Measurements from ENCODE around the gene BAZ2A. TPM values are rescaled to one million over a fixed set of nuclear protein-coding genes. Genes with fewer than 3 reads are reported as not detected.
"Not testable (repeated sequence)": the region's sequence is repeated elsewhere in the genome, so short reads cannot be mapped to it uniquely, and the experiment has no call there.

The BAZ2A gene
- polyA plus RNA-seq, 3 donors = 8.9 to 86.0 (median 21.1) TPM

DNA sequence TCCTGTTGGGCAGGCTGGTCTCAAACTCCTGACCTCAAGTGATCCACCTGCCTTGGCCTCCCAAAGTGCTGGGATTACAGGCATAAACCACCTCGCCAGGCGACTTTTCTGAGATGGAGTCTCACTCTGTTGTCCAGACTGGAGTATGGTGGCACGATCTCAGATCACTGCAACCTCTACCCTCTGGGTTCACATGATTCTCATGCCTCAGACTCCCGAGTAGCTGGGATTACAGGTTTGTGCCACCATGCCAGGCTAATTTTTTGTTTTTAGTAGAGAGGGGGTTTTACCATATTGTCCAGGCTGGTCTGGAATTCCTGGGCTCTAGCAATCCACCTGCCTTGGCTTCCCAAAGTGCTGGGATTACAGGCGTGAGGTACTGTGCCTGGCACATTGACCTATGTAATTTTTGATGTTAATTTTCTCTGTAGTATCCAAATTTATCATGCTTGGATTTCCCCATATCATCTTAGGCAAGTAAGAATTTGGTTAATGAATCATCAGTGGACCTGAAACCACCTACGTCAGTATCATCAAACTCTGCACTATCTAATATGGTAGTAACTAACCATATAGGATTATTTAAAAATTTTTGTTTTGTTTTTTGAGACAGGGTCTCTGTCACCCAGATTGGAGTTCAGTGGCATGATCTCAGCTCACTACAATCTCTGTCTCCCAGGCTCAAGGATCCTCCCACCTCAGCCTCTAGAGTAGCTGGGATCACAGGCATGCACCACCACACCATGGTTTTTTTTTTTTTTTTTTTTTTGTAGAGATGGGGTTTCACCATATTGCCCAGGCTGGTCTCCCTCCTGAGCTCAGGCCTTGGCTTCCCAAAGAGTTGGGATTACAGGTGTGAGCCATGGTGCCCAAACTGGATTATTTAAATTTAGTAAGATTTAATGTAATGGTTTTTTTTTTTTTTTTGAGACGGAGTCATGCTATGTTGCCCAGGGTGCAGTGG lies 27.6 kb upstream of the BAZ2A start:
- no peak overlapping the region for H3K27ac Mint-ChIP-seq
- H3K9ac ChIP-seq (ENCODE audit: insufficient read depth, low read length, poor library complexity, severe bottlenecking) = no peak overlapping the region

DNA sequence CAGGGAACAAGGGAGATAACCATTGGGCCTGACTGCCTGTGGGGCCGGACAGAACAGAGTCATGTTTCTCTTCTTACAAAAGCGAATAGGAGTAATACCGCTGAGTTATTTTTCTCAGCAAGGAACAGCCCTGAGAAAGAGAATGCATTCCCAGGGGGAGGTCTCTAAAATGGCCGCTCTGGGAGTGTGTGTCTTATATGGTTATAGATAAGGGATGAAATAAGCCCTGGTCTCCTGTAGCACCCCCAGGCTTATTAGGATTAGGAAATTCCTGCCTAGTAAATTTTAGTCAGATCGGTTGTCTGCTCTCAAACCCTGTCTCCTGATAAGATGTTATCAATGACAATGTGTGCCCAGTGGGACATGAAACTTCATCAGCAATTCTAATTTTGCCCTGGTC lies 23.7 kb upstream of the BAZ2A start:
- DNase-seq; H3K27me3 ChIP-seq (ENCODE audit: control insufficient read depth in 2 of 2, insufficient read depth in 2 of 2, low read length in 2 of 2); H3K27ac Mint-ChIP-seq; intact Hi-C loops (cut with micrococcal nuclease); H3K4me2 ChIP-seq (replicated peaks; ENCODE audit: extremely low read depth, low read length, poor library complexity, severe bottlenecking); H3K9ac ChIP-seq (ENCODE audit: insufficient read depth, low read length, poor library complexity, severe bottlenecking); H3K4me3 Mint-ChIP-seq; H3K79me2 ChIP-seq (ENCODE audit: insufficient read depth, low read length); H3K27ac ChIP-seq (ENCODE audit: low read depth in 1 of 2, low read length in 2 of 2); H2AFZ ChIP-seq (ENCODE audit: insufficient read depth, low read depth, low read length, poor library complexity, severe bottlenecking); H3K4me3 ChIP-seq (replicated peaks in 1 of 3; ENCODE audit: low read depth in 2 of 3, low read length in 3 of 3); H3K4me1 Mint-ChIP-seq; H4K20me1 ChIP-seq (ENCODE audit: insufficient read depth, low read length); H3K36me3 ChIP-seq (replicated peaks in 1 of 2; ENCODE audit: control insufficient read depth in 1 of 2, insufficient read depth in 2 of 2, low read length in 2 of 2); H3K27me3 Mint-ChIP-seq (ENCODE audit: low read depth in 3 of 3); H3K4me1 ChIP-seq (ENCODE audit: control insufficient read depth in 1 of 2, insufficient read depth in 2 of 2, low read length in 2 of 2): not testable (repeated sequence)
- peaks cover 4 to 19% of the 10 kb centered on the region in 2 donors for H3K36me3 Mint-ChIP-seq
- 93% methylated on average over 4 of the region's 5 CpGs for WGBS (ENCODE audit: insufficient coverage)
- peaks cover 26 to 41% of the 10 kb centered on the region in 2 donors for H3K9me3 ChIP-seq (replicated peaks in 1 of 2; ENCODE audit: control insufficient read depth in 1 of 2, insufficient read depth in 1 of 2, low read length in 2 of 2)
- peaks cover 23 to 54% (median 42%) of the 10 kb centered on the region in 7 donors for H3K9me3 Mint-ChIP-seq

More for the DNA sequence above, 27.6 kb upstream of the BAZ2A start:
- H3K36me3 ChIP-seq (replicated peaks in 1 of 2; ENCODE audit: control insufficient read depth in 1 of 2, insufficient read depth in 2 of 2, low read length in 2 of 2) = peaks cover 0 to 4% of the 10 kb centered on the region in 2 donors
- Mint-ChIP-seq H3K4me3 (no peak overlapping the region), H3K36me3 (peaks cover 4 to 18% of the 10 kb centered on the region in 2 donors), H3K9me3 (peaks cover 15 to 42% (median 35%) of the 10 kb centered on the region in 7 donors), H3K27me3 (ENCODE audit: low read depth in 3 of 3) (peaks cover 0 to 4% (median 0%) of the 10 kb centered on the region in 3 donors), H3K4me1 (no peaks in the 10 kb centered on the region)
- 85% methylated on average over 2 of the region's 7 CpGs for WGBS (ENCODE audit: insufficient coverage)
- H3K27me3 ChIP-seq (ENCODE audit: control insufficient read depth in 2 of 2, insufficient read depth in 2 of 2, low read length in 2 of 2) = no peaks in the 10 kb centered on the region
- no peak overlapping the region for H3K4me3 ChIP-seq (replicated peaks in 1 of 3; ENCODE audit: low read depth in 2 of 3, low read length in 3 of 3)
- H3K4me1 ChIP-seq (ENCODE audit: control insufficient read depth in 1 of 2, insufficient read depth in 2 of 2, low read length in 2 of 2) = no peaks in the 10 kb centered on the region
- peaks cover 26 to 35% of the 10 kb centered on the region in 2 donors for H3K9me3 ChIP-seq (replicated peaks in 1 of 2; ENCODE audit: control insufficient read depth in 1 of 2, insufficient read depth in 1 of 2, low read length in 2 of 2)
- H2AFZ ChIP-seq (ENCODE audit: insufficient read depth, low read depth, low read length, poor library complexity, severe bottlenecking) = no peak overlapping the region
- no peaks in the 10 kb centered on the region for H3K79me2 ChIP-seq (ENCODE audit: insufficient read depth, low read length)
- intact Hi-C loops (cut with micrococcal nuclease) = no loop called here
- H4K20me1 ChIP-seq (ENCODE audit: insufficient read depth, low read length) = peaks cover 4% of the 10 kb centered on the region
- no peak overlapping the region for H3K4me2 ChIP-seq (replicated peaks; ENCODE audit: extremely low read depth, low read length, poor library complexity, severe bottlenecking)
- no peak overlapping the region for H3K27ac ChIP-seq (ENCODE audit: low read depth in 1 of 2, low read length in 2 of 2)
- DNase-seq = peak in 1 of 3 donors; percentile 40
- TF ChIP-seq, protein P1, sequence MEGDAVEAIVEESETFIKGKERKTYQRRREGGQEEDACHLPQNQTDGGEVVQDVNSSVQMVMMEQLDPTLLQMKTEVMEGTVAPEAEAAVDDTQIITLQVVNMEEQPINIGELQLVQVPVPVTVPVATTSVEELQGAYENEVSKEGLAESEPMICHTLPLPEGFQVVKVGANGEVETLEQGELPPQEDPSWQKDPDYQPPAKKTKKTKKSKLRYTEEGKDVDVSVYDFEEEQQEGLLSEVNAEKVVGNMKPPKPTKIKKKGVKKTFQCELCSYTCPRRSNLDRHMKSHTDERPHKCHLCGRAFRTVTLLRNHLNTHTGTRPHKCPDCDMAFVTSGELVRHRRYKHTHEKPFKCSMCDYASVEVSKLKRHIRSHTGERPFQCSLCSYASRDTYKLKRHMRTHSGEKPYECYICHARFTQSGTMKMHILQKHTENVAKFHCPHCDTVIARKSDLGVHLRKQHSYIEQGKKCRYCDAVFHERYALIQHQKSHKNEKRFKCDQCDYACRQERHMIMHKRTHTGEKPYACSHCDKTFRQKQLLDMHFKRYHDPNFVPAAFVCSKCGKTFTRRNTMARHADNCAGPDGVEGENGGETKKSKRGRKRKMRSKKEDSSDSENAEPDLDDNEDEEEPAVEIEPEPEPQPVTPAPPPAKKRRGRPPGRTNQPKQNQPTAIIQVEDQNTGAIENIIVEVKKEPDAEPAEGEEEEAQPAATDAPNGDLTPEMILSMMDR (IDR thresholded peaks at IDR 0.05) = no peak

DNA sequence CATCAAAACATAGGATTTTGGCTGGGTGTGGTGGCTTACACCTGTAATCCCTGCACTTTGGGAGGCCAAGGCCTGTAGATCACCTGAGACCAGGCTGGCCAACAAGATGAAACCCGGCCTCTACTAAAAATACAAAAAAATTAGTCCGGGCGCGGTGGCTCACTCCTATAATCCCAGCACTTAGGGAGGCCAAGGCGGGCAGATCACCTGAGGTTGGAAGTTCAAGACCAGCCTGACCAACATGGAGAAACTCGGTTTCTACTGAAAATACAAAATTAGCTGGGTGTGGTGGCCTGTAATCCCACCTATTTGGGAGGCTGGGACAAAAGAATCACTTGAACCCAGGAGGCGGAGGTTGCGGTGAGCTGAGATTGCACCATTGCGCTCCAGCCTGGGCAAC lies 17.9 kb upstream of the BAZ2A start:
- H3K36me3 ChIP-seq (replicated peaks in 1 of 2; ENCODE audit: control insufficient read depth in 1 of 2, insufficient read depth in 2 of 2, low read length in 2 of 2) = peaks cover 16% of the 10 kb centered on the region in 2 donors
- peaks cover 13% of the 10 kb centered on the region for H4K20me1 ChIP-seq (ENCODE audit: insufficient read depth, low read length)
- not testable (repeated sequence) for H3K27me3 Mint-ChIP-seq (ENCODE audit: low read depth in 3 of 3); H3K27ac ChIP-seq (ENCODE audit: low read depth in 1 of 2, low read length in 2 of 2); H3K9ac ChIP-seq (ENCODE audit: insufficient read depth, low read length, poor library complexity, severe bottlenecking); H3K4me3 ChIP-seq (replicated peaks in 1 of 3; ENCODE audit: low read depth in 2 of 3, low read length in 3 of 3); H3K27me3 ChIP-seq (ENCODE audit: control insufficient read depth in 2 of 2, insufficient read depth in 2 of 2, low read length in 2 of 2); H3K9me3 ChIP-seq (replicated peaks in 1 of 2; ENCODE audit: control insufficient read depth in 1 of 2, insufficient read depth in 1 of 2, low read length in 2 of 2); H2AFZ ChIP-seq (ENCODE audit: insufficient read depth, low read depth, low read length, poor library complexity, severe bottlenecking); H3K4me2 ChIP-seq (replicated peaks; ENCODE audit: extremely low read depth, low read length, poor library complexity, severe bottlenecking); H3K27ac Mint-ChIP-seq; H3K4me3 Mint-ChIP-seq; DNase-seq
- 94% methylated on average over 6 of the region's 9 CpGs for WGBS (ENCODE audit: insufficient coverage)
- H3K79me2 ChIP-seq (ENCODE audit: insufficient read depth, low read length) = peaks cover 30% of the 10 kb centered on the region
- intact Hi-C loops (cut with micrococcal nuclease) = loop anchor here (5.0 to 10.0 kb wide), 3 partner anchors 39 to 77 kb away; partner anchors contain the start of genes PTGES3 (in 2 of the 2) and NACA (in 1 of the 2)
- Mint-ChIP-seq H3K36me3 (peaks cover 16 to 29% of the 10 kb centered on the region in 2 donors), H3K4me1 (peaks cover 22% of the 10 kb centered on the region), H3K9me3 (peaks cover 7 to 15% (median 11%) of the 10 kb centered on the region in 7 donors)
- peaks cover 20 to 26% of the 10 kb centered on the region in 2 donors for H3K4me1 ChIP-seq (ENCODE audit: control insufficient read depth in 1 of 2, insufficient read depth in 2 of 2, low read length in 2 of 2)

Measured in CD14-positive monocyte (primary cell).